ENCODE measurements around the gene C6orf62.

- TF ChIP-seq CTCF (conservative IDR thresholded peaks at IDR 0.05; ENCODE audit: low read depth, low read length) (no peak), CEBPB (IDR thresholded peaks at IDR 0.05; ENCODE audit: low read depth, low read length) (no peak), RCOR1 (IDR thresholded peaks at IDR 0.05; ENCODE audit: insufficient replicate concordance, low read length) (no peak), MAFK (IDR thresholded peaks at IDR 0.05; ENCODE audit: low read depth, low read length) (no peak), POLR2A (IDR thresholded peaks at IDR 0.05; ENCODE audit: low read depth, low read length) (no peak)
These were observed 42.9 kb upstream of the C6orf62 start for GRCh38 chr6:24761851-24762250.

Data from IMR-90 (cell line).